Keratinocyte (primary cell): ENCODE results near the gene MLH1. TPM values are rescaled to one million over a fixed set of nuclear protein-coding genes. Genes with fewer than 3 reads are reported as not detected.

Source experiments
- DNase-seq: peaks from one replicate; pipeline ENCODE4 v3.0.0-alpha.2; 2011; ENCODE audit warnings: low read depth, missing footprints, low spot score
- FAIRE-seq: peaks from 2 replicates; lab custom pipeline; 2011; peaks lifted over from hg19 to GRCh38; lab: Jason Lieb, UNC
- H2AFZ ChIP-seq: 2 replicates; pipeline ENCODE4 v1.6.0; 2012; ENCODE audit warnings: low read length, control low read depth, inconsistent platforms; ENCODE audit not compliant: control insufficient read depth
- H3K27ac ChIP-seq: 2 replicates; pipeline ENCODE4 v1.5.1; 2011; ENCODE audit warnings: low read length; ENCODE audit not compliant: control insufficient read depth, insufficient read depth
- H3K27me3 ChIP-seq: 3 replicates; pipeline ENCODE4 v1.6.0; 2011; ENCODE audit warnings: low read length; ENCODE audit not compliant: control insufficient read depth, insufficient read depth; ENCODE audit errors: extremely low read depth
- H3K36me3 ChIP-seq, 2 experiments: 2 replicates in 1 of 2; 3 replicates in 1 of 2; pipeline ENCODE4 v1.5.1; 2011; ENCODE audit warnings: low read length in 2 of 2, mild to moderate bottlenecking in 1 of 2; ENCODE audit not compliant: control insufficient read depth in 2 of 2, insufficient read depth in 2 of 2; ENCODE audit errors: extremely low read depth in 1 of 2
- H3K4me1 ChIP-seq: 3 replicates; pipeline ENCODE4 v1.5.1; 2011; ENCODE audit warnings: low read length; ENCODE audit not compliant: control insufficient read depth, insufficient read depth; ENCODE audit errors: extremely low read depth
- H3K4me2 ChIP-seq: 3 replicates; pipeline ENCODE4 v1.6.0; 2011; ENCODE audit warnings: low read depth, low read length; ENCODE audit not compliant: control insufficient read depth, insufficient read depth; ENCODE audit errors: extremely low read depth
- H3K4me3 ChIP-seq, 3 experiments: fragments of 200-600 bp in 1 of 3; sonication (generic) in 1 of 3; 2 replicates in 2 of 3; 3 replicates in 1 of 3; pipeline ENCODE4 v1.5.1; 2011 to 2016; ENCODE audit warnings: low read length in 3 of 3, mild to moderate bottlenecking in 3 of 3, control low read depth in 2 of 3, inconsistent platforms in 1 of 3, low read depth in 1 of 3, mixed read lengths in 1 of 3, mixed run types in 1 of 3, moderate library complexity in 1 of 3; ENCODE audit not compliant: control insufficient read depth in 2 of 3, insufficient read depth in 2 of 3; ENCODE audit errors: extremely low read depth in 1 of 3
- H3K79me2 ChIP-seq: 2 replicates; pipeline ENCODE4 v1.6.0; 2012; ENCODE audit warnings: low read length; ENCODE audit not compliant: control insufficient read depth, insufficient read depth
- H3K9ac ChIP-seq: 3 replicates; pipeline ENCODE4 v1.6.0; 2011; ENCODE audit warnings: low read length; ENCODE audit not compliant: control insufficient read depth, insufficient read depth; ENCODE audit errors: extremely low read depth
- H3K9me1 ChIP-seq: 3 replicates; pipeline ENCODE4 v1.6.0; 2011; ENCODE audit warnings: low read length; ENCODE audit not compliant: control insufficient read depth, insufficient read depth; ENCODE audit errors: extremely low read depth
- H3K9me3 ChIP-seq: 2 replicates; pipeline ENCODE4 v1.5.1; 2012; ENCODE audit warnings: low read depth, low read length; ENCODE audit not compliant: control insufficient read depth
- H4K20me1 ChIP-seq: 3 replicates; pipeline ENCODE4 v1.6.0; 2011; ENCODE audit warnings: low read length; ENCODE audit not compliant: control insufficient read depth, insufficient read depth; ENCODE audit errors: extremely low read depth
- CTCF ChIP-seq, 3 experiments: IDR thresholded peaks in 1 of 3; conservative IDR thresholded peaks in 1 of 3; optimal IDR thresholded peaks in 1 of 3; 2 replicates in 2 of 3; 3 replicates in 1 of 3; pipeline versions ENCODE3 to v1.5.1; 2011; ENCODE audit warnings: low read length in 3 of 3, mild to moderate bottlenecking in 3 of 3, moderate library complexity in 2 of 3, control low read depth in 1 of 3, inconsistent platforms in 1 of 3; ENCODE audit not compliant: insufficient read depth in 2 of 3; ENCODE audit errors: extremely low read depth in 1 of 3
- EZH2 ChIP-seq: IDR thresholded peaks from one replicate; pipeline ENCODE4 v1.6.1; 2012; ENCODE audit warnings: inconsistent platforms, mild to moderate bottlenecking, low read length, moderate library complexity
- dilution Hi-C: fragments of 300-500 bp; cut with MboI; formaldehyde crosslinking; loops from one replicate; pipeline ENCODE4 v1.7.0; 2020; ENCODE audit warnings: low sequenced_read_pairs; ENCODE audit not compliant: extremely low pct_ligation_motif_present
- polyA plus RNA-seq, 5 experiments: library from polyadenylated mRNA; depleted of rRNA in 3 of 5; stranded (reverse) in 3 of 5; stranded (forward) in 1 of 5; unstranded in 1 of 5; fragments of >200 nt; gene quantifications; 1 replicate in 1 of 5; 2 replicates in 3 of 5; 3 replicates in 1 of 5; pipeline versions ENCODE4 v1.2.1 to v1.2.3, GENCODE V29; 2011 to 2012; ENCODE audit warnings: missing spikeins in 2 of 5, low read depth in 1 of 5, low replicate concordance in 1 of 5

Gene MLH1
- polyA plus RNA-seq, 1 donor (not counting 4 experiments of a cell fraction or from before 2014, with no cell fraction given) = 44.7 TPM

GRCh38 chr3:37014620-37015019 is 21.3 kb downstream of the MLH1 start:
- FAIRE-seq (no peak), DNase-seq (no peak)
- Histone ChIP-seq H4K20me1 (no peaks in the 10 kb centered on the region), H3K79me2 (no peaks in the 10 kb centered on the region), H3K4me1 (no peaks in the 10 kb centered on the region), H3K9ac (no peak overlapping the region), H3K4me3 (no peak overlapping the region), H3K27me3 (no peaks in the 10 kb centered on the region), H3K9me3 (no peaks in the 10 kb centered on the region), H3K36me3 (peaks cover 8 to 16% of the 10 kb centered on the region in 2 experiments), H3K4me2 (no peak overlapping the region), H3K9me1 (no peaks in the 10 kb centered on the region), H2AFZ (no peak overlapping the region), H3K27ac (no peak overlapping the region)
- dilution Hi-C loops = no loop called here
- TF ChIP-seq CTCF (optimal IDR thresholded peaks at IDR 0.05 in 1 of 3, IDR thresholded peaks at IDR 0.05 in 1 of 3, conservative IDR thresholded peaks at IDR 0.05 in 1 of 3; ENCODE audit: extremely low read depth in 1 of 3, insufficient read depth in 2 of 3, low read length in 3 of 3) = no peak

GRCh38 chr3:37015642-37016041 is 22.3 kb downstream of the MLH1 start:
- dilution Hi-C loops = no loop called here
- TF ChIP-seq CTCF (optimal IDR thresholded peaks at IDR 0.05 in 1 of 3, IDR thresholded peaks at IDR 0.05 in 1 of 3, conservative IDR thresholded peaks at IDR 0.05 in 1 of 3; ENCODE audit: extremely low read depth in 1 of 3, insufficient read depth in 2 of 3, low read length in 3 of 3) (no peak), EZH2 (no peak)
- no peaks in the 10 kb centered on the region for H3K27me3 ChIP-seq
- no peak for DNase-seq
- H3K27ac ChIP-seq = no peak overlapping the region
- no peaks in the 10 kb centered on the region for H3K4me1 ChIP-seq
- no peaks in the 10 kb centered on the region for H3K79me2 ChIP-seq
- FAIRE-seq = no peak
- H3K9me1 ChIP-seq = no peaks in the 10 kb centered on the region
- no peak overlapping the region for H3K4me2 ChIP-seq
- no peak overlapping the region for H3K4me3 ChIP-seq
- H2AFZ ChIP-seq = no peak overlapping the region
- H4K20me1 ChIP-seq = no peaks in the 10 kb centered on the region
- H3K9ac ChIP-seq = no peak overlapping the region
- H3K9me3 ChIP-seq = no peaks in the 10 kb centered on the region
- peaks cover 16 to 17% of the 10 kb centered on the region in 2 experiments for H3K36me3 ChIP-seq
